GM19452 (cell line): ENCODE results near the gene ANGPTL2.

Experiments
- ATAC-seq: cut with Tn5 transposase; IDR thresholded peaks from one replicate; pipeline ENCODE4 v1.9.1; 2021; ENCODE audit not compliant: unreplicated experiment

ANGPTL2 gene

GRCh38 chr9:127137640-127138360 lies 15.4 kb upstream of the ANGPTL2 start:
- ATAC-seq, result no peak

DNA sequence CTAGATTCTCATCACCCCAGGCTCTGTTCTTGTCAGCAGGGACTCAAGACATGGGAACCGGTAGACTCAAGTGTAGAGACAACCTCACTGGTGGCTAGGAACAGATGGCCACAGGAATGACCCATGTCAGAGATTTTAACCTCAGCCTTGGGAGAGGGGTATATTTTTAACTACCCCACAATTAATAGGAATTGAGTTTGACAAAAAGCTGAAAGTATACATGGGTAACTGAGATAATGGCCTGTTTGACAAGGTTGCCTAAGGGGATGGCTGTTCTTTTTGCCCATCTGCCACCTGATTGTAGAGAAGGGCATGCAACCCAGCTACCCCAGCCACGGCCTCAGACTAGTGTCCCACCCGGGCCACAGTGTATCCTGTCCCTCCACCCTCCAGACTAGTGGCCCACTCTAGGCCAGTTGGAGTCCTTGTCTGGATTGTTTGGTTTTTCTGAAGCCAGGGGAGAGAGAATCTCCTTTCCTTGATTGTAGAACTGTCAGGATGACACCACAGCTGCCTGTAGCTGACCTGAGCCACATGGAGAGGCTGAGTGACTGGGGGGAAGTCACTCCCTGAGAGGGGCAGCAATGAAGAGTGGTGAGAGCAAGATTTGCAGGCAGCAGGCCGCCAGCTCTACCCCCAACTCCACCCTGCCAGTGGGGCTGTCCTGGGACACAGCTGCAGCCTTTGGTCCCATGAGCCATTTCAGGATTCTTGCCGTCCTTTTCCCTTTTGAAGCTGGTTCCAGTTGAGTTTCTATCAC lies 14.6 kb upstream of the ANGPTL2 start:
- ATAC-seq, result no peak

GRCh38 chr9:127136081-127136879 lies 13.8 kb upstream of the ANGPTL2 start:
- ATAC-seq, result no peak

GRCh38 chr9:127135056-127135745 lies 12.8 kb upstream of the ANGPTL2 start:
- ATAC-seq, result no peak

DNA sequence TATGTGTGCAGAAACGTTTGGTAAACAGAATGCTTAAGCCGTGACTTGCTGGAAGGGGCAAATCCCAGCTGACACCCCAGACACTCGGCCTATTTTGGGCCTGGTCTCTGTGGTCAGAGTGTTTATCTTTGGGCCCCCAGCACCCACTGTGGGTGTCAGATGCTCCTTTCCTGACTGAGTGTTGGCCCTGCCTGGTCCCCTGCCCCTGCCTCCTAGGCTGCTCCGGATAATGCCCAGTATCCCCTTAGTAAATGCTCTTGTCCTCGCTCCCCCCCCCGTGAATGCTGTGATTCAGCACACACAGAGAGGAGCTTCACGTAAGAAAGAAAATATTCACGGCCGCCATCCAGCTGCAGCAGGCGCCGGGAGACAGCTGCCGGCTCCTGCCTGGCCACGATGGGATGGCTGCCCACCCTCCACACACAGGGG lies 11.3 kb upstream of the ANGPTL2 start:
- no peak for ATAC-seq

- no peak for ATAC-seq
Observed at GRCh38 chr9:127132921-127133647, 10.6 kb upstream of the ANGPTL2 start.

DNA sequence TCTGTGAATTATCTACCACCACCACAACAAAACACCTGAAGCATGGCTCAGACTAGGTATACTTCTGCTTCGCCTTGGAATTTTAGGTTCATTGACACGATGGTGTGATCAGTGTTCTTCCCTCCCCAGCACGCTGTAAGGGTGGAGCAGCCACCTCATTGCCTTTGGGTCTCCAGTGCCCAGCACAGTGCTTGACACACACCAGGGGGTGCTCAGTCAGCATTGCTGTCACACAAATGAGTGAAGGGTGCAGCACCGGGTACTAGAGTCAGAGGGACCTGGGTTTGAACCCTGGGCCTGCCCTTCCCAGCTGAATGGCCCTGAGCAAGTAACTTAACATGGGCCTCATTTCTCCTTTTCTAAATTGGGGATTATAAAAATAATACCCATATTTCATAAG lies 9.9 kb upstream of the ANGPTL2 start:
- no peak for ATAC-seq

GRCh38 chr9:127131871-127132270 lies 9.4 kb upstream of the ANGPTL2 start:
- ATAC-seq, result no peak

GRCh38 chr9:127130661-127131538 lies 8.5 kb upstream of the ANGPTL2 start:
- no peak for ATAC-seq

- no peak for ATAC-seq
Observed at GRCh38 chr9:127130235-127130634, 7.8 kb upstream of the ANGPTL2 start.

DNA sequence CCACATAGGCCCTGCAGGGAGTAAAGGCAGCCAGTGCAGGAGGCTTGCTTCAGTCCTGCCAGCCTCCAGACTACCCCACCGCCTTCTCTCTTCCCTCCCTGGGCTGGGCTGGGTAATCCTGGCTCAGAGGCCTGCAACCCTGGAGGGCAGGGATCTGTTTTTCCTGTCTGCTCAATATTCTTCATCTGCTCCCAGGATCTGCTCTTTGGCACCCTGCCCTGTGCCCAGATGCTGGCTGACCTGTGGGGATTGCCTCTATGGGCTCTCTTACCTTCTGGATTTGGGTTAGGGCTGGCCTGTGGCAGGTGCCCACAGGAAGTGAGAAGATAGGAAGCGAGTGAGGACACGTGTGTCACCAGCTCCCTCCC lies 7.3 kb upstream of the ANGPTL2 start:
- no peak for ATAC-seq

- ATAC-seq, result no peak
Observed at GRCh38 chr9:127129073-127129717, 6.8 kb upstream of the ANGPTL2 start.

DNA sequence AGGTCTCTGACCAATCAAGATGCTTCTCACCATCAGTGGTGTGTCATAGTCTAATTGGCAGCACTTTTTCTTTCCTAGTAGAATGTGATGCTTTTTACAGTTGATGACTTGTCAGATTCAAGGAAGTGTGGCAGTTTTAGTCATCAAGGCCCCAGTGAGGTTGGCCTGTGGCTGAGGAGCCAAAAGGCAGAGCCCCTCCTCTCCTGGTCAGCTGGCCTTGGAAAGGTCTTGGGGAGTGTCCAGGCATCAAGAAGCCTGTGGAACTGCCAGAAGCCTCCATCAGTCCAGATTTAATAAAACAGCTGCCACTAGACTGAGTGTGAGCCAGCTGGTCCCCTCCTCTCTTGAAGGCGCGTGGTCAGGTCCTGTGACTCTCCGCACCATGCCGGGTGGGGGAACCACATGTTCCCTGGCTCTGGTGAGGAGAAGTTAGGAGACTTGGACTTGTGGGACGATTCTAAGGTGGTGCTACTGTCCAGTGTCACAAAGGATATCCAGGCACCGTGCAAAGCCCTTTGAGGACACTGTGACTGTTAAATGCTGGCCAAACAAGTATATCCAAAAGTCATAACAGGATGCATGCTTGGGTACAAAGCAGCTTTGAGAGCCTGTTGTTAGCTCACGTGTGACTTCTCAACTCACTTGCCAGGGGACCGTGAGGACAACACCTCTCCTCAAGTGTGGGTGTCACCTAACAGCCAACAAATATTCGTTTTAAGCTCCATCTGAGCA lies 6.1 kb upstream of the ANGPTL2 start:
- no peak for ATAC-seq

DNA sequence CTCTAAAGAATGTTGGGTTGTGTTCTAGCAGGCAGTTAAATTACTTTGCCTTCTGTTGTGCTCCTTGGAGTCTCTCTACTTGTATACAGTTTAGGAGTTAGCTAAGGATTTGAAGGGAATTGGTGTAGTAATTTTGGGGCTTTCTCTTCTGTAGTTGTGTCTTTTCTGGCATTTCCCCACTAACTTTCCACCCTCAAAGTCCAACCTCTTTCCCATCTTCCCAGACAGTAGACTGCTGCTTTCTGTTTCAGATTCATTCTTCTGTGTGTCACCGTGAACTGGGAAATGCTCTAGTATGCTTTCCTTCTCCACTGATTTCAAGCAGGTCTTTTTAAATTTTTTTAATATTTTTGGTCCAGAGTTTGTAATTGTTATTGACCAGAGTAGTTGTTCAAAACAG lies 4.5 kb upstream of the ANGPTL2 start:
- ATAC-seq, result no peak

GRCh38 chr9:127124792-127125191 lies 2.4 kb upstream of the ANGPTL2 start:
- ATAC-seq, result no peak

GRCh38 chr9:127124111-127124531 lies 1.7 kb upstream of the ANGPTL2 start:
- no peak for ATAC-seq

DNA sequence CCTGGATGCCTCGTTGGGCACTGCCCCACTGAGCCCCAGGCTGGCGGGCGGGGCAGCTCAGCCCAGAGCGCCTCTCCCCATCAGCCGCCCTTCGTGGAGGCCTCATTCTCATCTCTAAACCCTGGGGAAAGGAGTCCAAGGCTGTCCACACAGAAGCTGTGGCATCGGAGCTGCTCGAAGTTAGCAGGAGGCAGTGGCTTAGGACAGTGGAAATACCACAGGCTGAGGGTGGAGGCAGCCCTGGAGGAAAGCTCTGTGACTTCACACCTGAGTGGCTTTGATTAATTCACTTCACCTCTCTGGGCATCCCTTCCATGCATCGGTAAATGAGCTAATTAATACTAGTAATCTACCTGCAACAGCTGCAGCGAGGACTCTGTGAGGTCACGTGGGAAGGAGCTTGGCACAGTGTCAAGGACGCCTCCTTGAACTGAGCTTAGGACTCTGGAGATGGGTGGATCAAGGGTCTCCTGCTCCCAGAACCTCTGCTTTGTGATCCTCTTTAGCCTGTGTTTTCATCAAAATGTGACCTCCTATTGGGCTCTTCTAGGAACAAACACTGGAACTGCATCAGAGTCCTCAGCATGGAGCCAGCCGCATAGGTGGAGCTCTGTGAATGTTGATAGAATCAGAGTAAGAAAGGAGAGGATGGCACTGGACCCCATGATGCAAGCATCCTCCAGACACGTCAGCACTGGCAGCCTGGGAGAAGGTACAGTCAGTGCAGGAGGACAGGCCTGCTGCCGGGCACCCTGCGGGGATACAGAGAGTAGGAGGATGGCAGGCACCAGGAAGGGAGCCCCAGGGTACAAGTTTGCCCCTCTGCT lies 842 bp upstream of the ANGPTL2 start:
- no peak for ATAC-seq
